Measurements from ENCODE around the gene PODN.

DNA sequence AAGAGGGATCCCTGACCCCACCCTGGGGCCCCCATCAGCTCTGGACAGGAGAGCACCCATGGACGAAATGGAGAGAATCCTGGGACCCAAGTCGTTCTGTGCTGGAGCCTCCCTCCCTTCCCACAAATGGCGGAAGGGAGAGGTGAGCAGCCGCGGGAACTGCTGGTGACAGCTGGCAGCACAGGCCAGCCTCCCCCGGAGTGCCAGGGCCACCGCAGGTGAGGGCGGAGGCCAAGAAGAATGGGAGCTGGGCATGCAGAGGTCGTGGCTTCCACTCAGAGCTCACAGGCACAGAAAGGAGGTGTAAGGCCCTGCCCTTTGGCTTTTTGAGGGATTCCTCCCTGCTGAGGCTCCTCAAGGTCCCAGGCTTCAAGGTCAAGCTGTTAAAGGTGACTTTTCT, 55.8 kb downstream of the PODN start:
- TF ChIP-seq CTCF (conservative IDR thresholded peaks at IDR 0.05) (no peak), EZH2 (IDR thresholded peaks at IDR 0.05; ENCODE audit: low read depth) (no peak)
